T-cell (primary cell): ENCODE results near the gene BMS1. TPM values are rescaled to one million over a fixed set of nuclear protein-coding genes. Genes with fewer than 3 reads are reported as not detected.

ENCODE experiments used
- ATAC-seq, 4 experiments: fragments of 200-7000 bp in 3 of 4; fragments of 150-1000 bp in 1 of 4; cut with Tn5 transposase; replicated peaks in 1 of 4; 1 replicate in 3 of 4; 2 replicates in 1 of 4; pipeline ENCODE4 v1.10.0; 2021; ENCODE audit warnings: moderate library complexity in 3 of 4, mild to moderate bottlenecking in 2 of 4, moderate number of reproducible peaks in 1 of 4
- CTCF ChIA-PET, 2 donors: fragments of 300-600 bp; sonication (Branson Sonifier 250); formaldehyde crosslinking; loops; one replicate each; lab custom pipeline; 2022; ENCODE audit warnings: antibody characterized with exemption in 2 of 2; lab: Charles Lee
- POLR2A ChIA-PET, 2 donors: fragments of 300-600 bp; sonication (Branson Sonifier 250); formaldehyde crosslinking; loops; one replicate each; lab custom pipeline; 2022; ENCODE audit warnings: antibody characterized with exemption in 2 of 2; lab: Charles Lee
- DNase-seq, 35 experiments: peaks; one replicate each; pipeline versions ENCODE4 v3.0.0 to v3.0.0-alpha.2; 2013 to 2023
- H3K27ac ChIP-seq: one replicate; pipeline ENCODE4 v1.5.1; 2013; ENCODE audit warnings: low read length
- H3K27me3 ChIP-seq, 2 experiments: replicated peaks in 1 of 2; 1 replicate in 1 of 2; 2 replicates in 1 of 2; pipeline versions ENCODE4 v1.6.1 to v1.7.0; 2013; ENCODE audit warnings: low read length in 1 of 2, mixed read lengths in 1 of 2; ENCODE audit not compliant: control insufficient read depth in 2 of 2, insufficient read depth in 2 of 2; ENCODE audit errors: extremely low read depth in 1 of 2
- H3K36me3 ChIP-seq, 2 donors: 1 replicate in 1 of 2; 2 replicates in 1 of 2; pipeline versions ENCODE4 v1.6.1 to v1.7.0; 2013; ENCODE audit warnings: low read length in 1 of 2; ENCODE audit not compliant: control insufficient read depth in 2 of 2, insufficient read depth in 1 of 2; ENCODE audit errors: extremely low read depth in 1 of 2
- H3K4me1 ChIP-seq, 2 experiments: 1 replicate in 1 of 2; 2 replicates in 1 of 2; pipeline versions ENCODE4 v1.6.1 to v1.7.0; 2013; ENCODE audit warnings: low read length in 2 of 2, mixed read lengths in 1 of 2; ENCODE audit not compliant: insufficient read depth in 2 of 2, control insufficient read depth in 1 of 2; ENCODE audit errors: extremely low read depth in 1 of 2
- H3K4me3 ChIP-seq, 2 donors: 1 replicate in 1 of 2; 2 replicates in 1 of 2; pipeline versions ENCODE4 v1.5.1 to v1.7.0; 2013; ENCODE audit warnings: mild to moderate bottlenecking in 2 of 2, low read length in 1 of 2, moderate library complexity in 1 of 2; ENCODE audit not compliant: control insufficient read depth in 1 of 2; ENCODE audit errors: extremely low read depth in 1 of 2
- H3K9me3 ChIP-seq: 2 replicates; pipeline ENCODE4 v1.7.0; 2013
- H3K27ac Mint-ChIP-seq, 2 donors: one replicate each; pipeline ENCODE4 v1.8.0; 2020 to 2021; ENCODE audit warnings: mild to moderate bottlenecking in 2 of 2, mixed read lengths in 2 of 2
- H3K27me3 Mint-ChIP-seq, 2 donors: one replicate each; pipeline ENCODE4 v1.8.0; 2021 to 2022; ENCODE audit warnings: mixed read lengths in 2 of 2
- H3K36me3 Mint-ChIP-seq: one replicate; pipeline ENCODE4 v1.8.0; 2021; ENCODE audit warnings: mixed read lengths
- H3K4me1 Mint-ChIP-seq, 3 donors: one replicate each; pipeline ENCODE4 v1.8.0; 2020 to 2022; ENCODE audit warnings: mixed read lengths in 3 of 3, mild to moderate bottlenecking in 1 of 3
- H3K4me3 Mint-ChIP-seq, 3 donors: one replicate each; pipeline ENCODE4 v1.8.0; 2020 to 2022; ENCODE audit warnings: mild to moderate bottlenecking in 3 of 3, mixed read lengths in 3 of 3, moderate library complexity in 3 of 3
- H3K9me3 Mint-ChIP-seq, 3 donors: one replicate each; pipeline ENCODE4 v1.8.0; 2020 to 2022; ENCODE audit warnings: mixed read lengths in 3 of 3
- WGBS: methylation state at CpG from one replicate; pipeline ENCODE4 v1.1.5; 2013; ENCODE audit warnings: missing lambda C conversion rate; ENCODE audit not compliant: insufficient coverage; 5-methylcytosine and 5-hydroxymethylcytosine counted together
- total RNA-seq, 35 experiments: library from RNA in 6 of 35; stranded (reverse) in 6 of 35; fragments of 120-200 nt in 1 of 35; gene quantifications; one replicate each; pipeline versions ENCODE4 v1.2.1 to v1.2.4 and lab custom pipeline; 2013 to 2026

Gene BMS1
- total RNA-seq, 5 donors from 2014 or later (not counting 1 experiment from before 2014, with no cell fraction given) = 13.1 to 18.1 (median 16.4) TPM

DNA sequence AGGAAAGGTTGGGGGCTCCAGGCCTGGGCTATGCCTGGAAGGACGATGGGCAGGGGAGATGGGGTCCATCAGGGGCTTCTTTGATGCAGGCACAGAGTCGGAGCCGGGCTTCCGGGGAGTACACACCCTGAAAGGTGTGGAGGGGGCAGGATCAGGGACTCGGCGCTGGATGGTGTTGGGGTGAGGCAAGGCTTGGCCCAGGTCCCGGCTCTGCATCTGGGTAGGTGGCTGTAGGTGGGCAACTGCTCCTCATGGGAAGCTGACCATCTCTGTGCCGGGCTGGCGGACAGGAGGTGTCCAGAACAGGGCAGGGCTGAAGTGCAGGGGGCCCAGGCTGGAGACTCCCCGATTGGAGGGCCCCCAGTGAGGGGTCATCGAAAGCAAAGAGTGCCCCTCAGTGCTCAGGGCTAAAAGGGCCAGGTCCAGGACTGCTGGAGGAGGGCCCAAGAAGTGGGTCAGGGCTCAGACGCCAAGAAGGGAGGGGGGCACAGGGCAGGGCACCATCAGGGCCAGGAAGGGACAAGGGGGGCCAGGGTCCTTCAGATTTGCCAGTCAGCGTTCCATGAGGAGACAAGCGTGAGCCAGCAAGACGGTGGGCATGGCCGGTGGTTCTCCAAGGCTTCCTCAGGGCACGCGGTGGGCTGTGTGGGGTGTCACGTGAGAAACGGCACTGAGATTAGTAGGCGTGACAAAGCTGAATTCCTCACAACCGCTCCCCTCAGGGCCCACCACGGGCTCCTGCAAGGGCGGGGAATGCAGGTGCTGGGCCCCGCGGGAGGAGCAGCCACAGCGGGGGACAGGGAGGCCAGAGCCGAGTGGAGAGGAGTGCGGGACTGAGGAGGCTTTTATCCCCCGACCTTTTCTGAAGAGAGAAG is 97.0 kb downstream of the BMS1 start:
- no peak for ATAC-seq
- no peak for DNase-seq
- H3K27ac ChIP-seq = no peak overlapping the region

DNA sequence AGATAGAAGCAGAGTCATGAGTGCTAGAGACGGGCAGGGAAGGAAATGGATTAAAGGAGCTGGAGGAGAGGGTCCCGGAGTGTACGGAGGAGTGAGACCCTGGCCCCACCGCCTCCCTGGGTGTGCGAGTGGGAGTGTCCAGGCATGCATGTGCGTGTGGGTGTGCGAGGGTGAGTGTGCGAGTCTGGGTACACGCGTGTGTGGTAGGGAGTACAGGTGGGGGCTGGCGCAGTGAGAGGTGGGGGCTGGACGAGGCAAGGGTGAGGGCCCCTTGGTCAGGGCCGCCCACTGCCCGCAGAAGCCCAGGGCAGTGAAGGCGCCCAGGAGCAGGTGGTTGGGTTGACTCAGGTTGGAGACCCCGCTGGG is 97.6 kb downstream of the BMS1 start:
- no peak for DNase-seq
- H3K27me3 ChIP-seq = peaks cover 0 to 41% of the 10 kb centered on the region in 2 experiments
- ATAC-seq = no peak
- no peaks in the 10 kb centered on the region for H3K9me3 ChIP-seq
- H3K4me3 ChIP-seq = no peak overlapping the region
- H3K27ac ChIP-seq = no peak overlapping the region
- H3K36me3 Mint-ChIP-seq = no peaks in the 10 kb centered on the region
- H3K27ac Mint-ChIP-seq = no peak overlapping the region
- H3K27me3 Mint-ChIP-seq = no peaks in the 10 kb centered on the region
- H3K4me1 ChIP-seq = no peaks in the 10 kb centered on the region
- POLR2A ChIA-PET = no interaction called here
- CTCF ChIA-PET = no interaction called here
- H3K36me3 ChIP-seq = no peaks in the 10 kb centered on the region
- no peak overlapping the region for H3K4me3 Mint-ChIP-seq
- H3K4me1 Mint-ChIP-seq = no peaks in the 10 kb centered on the region
- WGBS = 95% methylated on average over 15 of the region's 16 CpGs
- peaks cover 14 to 20% (median 14%) of the 10 kb centered on the region in 3 donors for H3K9me3 Mint-ChIP-seq

More for the DNA sequence above, 97.0 kb downstream of the BMS1 start:
- Mint-ChIP-seq H3K4me1 (no peaks in the 10 kb centered on the region), H3K36me3 (no peaks in the 10 kb centered on the region), H3K4me3 (no peak overlapping the region), H3K27me3 (no peaks in the 10 kb centered on the region), H3K27ac (no peak overlapping the region), H3K9me3 (peaks cover 14 to 20% (median 14%) of the 10 kb centered on the region in 3 donors)
- ChIA-PET CTCF (no interaction called here), POLR2A (no interaction called here)
- Histone ChIP-seq H3K4me1 (no peaks in the 10 kb centered on the region), H3K4me3 (no peak overlapping the region), H3K27me3 (peaks cover 0 to 41% of the 10 kb centered on the region in 2 experiments), H3K9me3 (no peaks in the 10 kb centered on the region), H3K36me3 (no peaks in the 10 kb centered on the region)
- 83% methylated on average over 27 of the region's 30 CpGs for WGBS

DNA sequence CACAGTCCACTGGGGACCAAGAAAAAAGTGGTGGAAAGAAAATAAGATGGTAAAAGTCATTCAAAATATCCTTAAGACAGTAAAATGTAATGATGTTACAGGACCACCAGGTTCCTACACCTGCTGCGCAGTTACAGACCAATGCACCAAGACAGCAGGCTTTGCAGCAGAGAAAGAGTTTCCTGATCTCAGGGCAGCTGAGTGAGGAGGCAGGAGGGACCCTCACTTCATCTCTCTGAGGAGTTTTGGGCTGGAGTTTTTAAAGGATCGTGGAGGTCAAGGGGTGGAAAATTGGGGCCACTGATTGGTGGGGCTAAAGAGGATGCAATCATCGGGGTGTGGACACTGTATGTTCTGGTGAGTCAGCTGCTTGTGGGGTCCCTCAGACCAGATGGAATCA is 100.0 kb downstream of the BMS1 start:
- Histone ChIP-seq H3K9me3 (no peaks in the 10 kb centered on the region), H3K4me3 (no peak overlapping the region), H3K27me3 (peaks cover 0 to 36% of the 10 kb centered on the region in 2 experiments), H3K4me1 (no peaks in the 10 kb centered on the region), H3K27ac (no peak overlapping the region), H3K36me3 (no peaks in the 10 kb centered on the region)
- peaks cover 14 to 20% (median 14%) of the 10 kb centered on the region in 3 donors for H3K9me3 Mint-ChIP-seq
- H3K4me1 Mint-ChIP-seq = no peaks in the 10 kb centered on the region
- no peaks in the 10 kb centered on the region for H3K27me3 Mint-ChIP-seq
- no peak overlapping the region for H3K27ac Mint-ChIP-seq
- no peaks in the 10 kb centered on the region for H3K36me3 Mint-ChIP-seq
- DNase-seq (no peak), ATAC-seq (no peak)
- 43% methylated on average over 1 of the region's 3 CpGs for WGBS
- CTCF ChIA-PET = no interaction called here
- H3K4me3 Mint-ChIP-seq = no peak overlapping the region
- POLR2A ChIA-PET = no interaction called here

Other genes starting within 250 kb of the BMS1 start
- 10 to 100 TPM; 26.4 to 61.6 (median 57.7) TPM for gene ZNF33B, start 144.2 kb upstream of the BMS1 start, total RNA-seq